H1 (cell line): ENCODE measurements around the gene EBNA1BP2. TPM values are rescaled to one million over a fixed set of nuclear protein-coding genes. Genes with fewer than 3 reads are reported as not detected.

Source experiments
- CTCF ChIA-PET: fragments of 300-600 bp; sonication (Branson Sonifier 250); formaldehyde crosslinking; loops from one replicate; lab custom pipeline; 2021; ENCODE audit not compliant: partially characterized antibody; lab: Charles Lee
- POLR2A ChIA-PET: fragments of 300-600 bp; sonication (Branson Sonifier 250); formaldehyde crosslinking; loops from one replicate; lab custom pipeline; 2021; ENCODE audit warnings: inconsistent platforms; ENCODE audit not compliant: partially characterized antibody; lab: Charles Lee
- DNase-seq, 2 experiments: peaks; one replicate each; pipeline versions ENCODE4 v3.0.0 to v3.0.0-alpha.2; 2010 to 2022; ENCODE audit warnings: low spot score in 2 of 2, low read depth in 1 of 2, mixed read lengths in 1 of 2
- FAIRE-seq: peaks from 2 replicates; lab custom pipeline; 2011; peaks lifted over from hg19 to GRCh38; lab: Jason Lieb, UNC
- H2AFZ ChIP-seq: 2 replicates; pipeline ENCODE4 v1.8.1; 2012; ENCODE audit warnings: low read length, inconsistent platforms
- H2AK5ac ChIP-seq: 2 replicates; pipeline ENCODE4 v1.6.1; 2013; ENCODE audit warnings: low read depth, low read length
- H2BK120ac ChIP-seq: replicated peaks from 2 replicates; pipeline ENCODE3; 2013; ENCODE audit warnings: low read depth, low read length, inconsistent platforms
- H2BK12ac ChIP-seq: 2 replicates; pipeline ENCODE4 v1.6.1; 2013; ENCODE audit warnings: low read depth, low read length
- H2BK15ac ChIP-seq: 2 replicates; pipeline ENCODE4 v1.6.1; 2013; ENCODE audit warnings: low read length
- H2BK20ac ChIP-seq: 2 replicates; pipeline ENCODE4 v1.6.1; 2013; ENCODE audit warnings: low read length
- H2BK5ac ChIP-seq: 2 replicates; pipeline ENCODE4 v1.6.1; 2013; ENCODE audit warnings: low read depth, low read length
- H3K14ac ChIP-seq: 2 replicates; pipeline ENCODE4 v1.6.1; 2013; ENCODE audit warnings: inconsistent platforms; ENCODE audit not compliant: insufficient read length
- H3K18ac ChIP-seq: 2 replicates; pipeline ENCODE4 v1.6.1; 2013; ENCODE audit warnings: low read length; ENCODE audit errors: extremely low read depth
- H3K23ac ChIP-seq: 2 replicates; pipeline ENCODE4 v1.6.1; 2013; ENCODE audit warnings: inconsistent platforms; ENCODE audit not compliant: insufficient read length
- H3K23me2 ChIP-seq: 2 replicates; pipeline ENCODE4 v1.6.1; 2013; ENCODE audit warnings: low read depth, low read length
- H3K27ac ChIP-seq: 2 replicates; pipeline ENCODE4 v1.6.1; 2011; ENCODE audit warnings: low read depth, low read length, inconsistent platforms
- H3K27me3 ChIP-seq, 4 experiments: replicated peaks in 1 of 4; 1 replicate in 1 of 4; 2 replicates in 3 of 4; pipeline versions ENCODE4 v1.6.1 to v1.8.1; 2011 to 2013; ENCODE audit warnings: low read length in 3 of 4, mild to moderate bottlenecking in 3 of 4, inconsistent platforms in 2 of 4, mixed read lengths in 2 of 4, moderate library complexity in 1 of 4; ENCODE audit not compliant: control insufficient read depth in 3 of 4, insufficient read depth in 3 of 4; ENCODE audit errors: extremely low read depth in 1 of 4
- H3K36me3 ChIP-seq, 4 experiments: 2 replicates each; pipeline versions ENCODE4 v1.6.1 to v1.8.1; 2011 to 2013; ENCODE audit warnings: mild to moderate bottlenecking in 4 of 4, low read length in 3 of 4, moderate library complexity in 2 of 4, control low read depth in 1 of 4, inconsistent platforms in 1 of 4; ENCODE audit not compliant: insufficient read depth in 4 of 4, control insufficient read depth in 2 of 4
- H3K4ac ChIP-seq: replicated peaks from 2 replicates; pipeline ENCODE3; 2013; ENCODE audit warnings: low read length, low read depth, mixed read lengths, inconsistent platforms; ENCODE audit not compliant: insufficient read length
- H3K4me1 ChIP-seq, 4 experiments: replicated peaks in 1 of 4; 1 replicate in 1 of 4; 2 replicates in 3 of 4; pipeline versions ENCODE4 v1.6.1 to v1.8.1; 2011 to 2013; ENCODE audit warnings: low read length in 3 of 4, inconsistent platforms in 2 of 4, mixed read lengths in 1 of 4; ENCODE audit not compliant: insufficient read depth in 4 of 4, control insufficient read depth in 3 of 4
- H3K4me2 ChIP-seq, 2 experiments: 2 replicates each; pipeline versions ENCODE4 v1.6.1 to v1.8.1; 2011 to 2013; ENCODE audit warnings: low read depth in 2 of 2, low read length in 2 of 2, control low read depth in 1 of 2, inconsistent platforms in 1 of 2, mild to moderate bottlenecking in 1 of 2; ENCODE audit not compliant: insufficient read depth in 1 of 2
- H3K4me3 ChIP-seq, 4 experiments: fragments of 200-600, 300-600 bp in 1 of 4; sonication (generic), shearing (Covaris generic), sonication (Bioruptor Twin) in 1 of 4; 2 replicates each; pipeline versions ENCODE4 v1.5.1 to v1.8.1; 2011 to 2016; ENCODE audit warnings: low read length in 4 of 4, low read depth in 3 of 4, control low read depth in 2 of 4, inconsistent platforms in 2 of 4, mild to moderate bottlenecking in 2 of 4, mixed read lengths in 1 of 4, moderate library complexity in 1 of 4; ENCODE audit not compliant: insufficient read depth in 2 of 4; ENCODE audit errors: extremely low read depth in 1 of 4
- H3K56ac ChIP-seq: replicated peaks from 2 replicates; pipeline ENCODE3; 2013; ENCODE audit warnings: low read depth, mild to moderate bottlenecking, mixed read lengths, low read length, inconsistent platforms; ENCODE audit not compliant: insufficient read length
- H3K79me1 ChIP-seq: 2 replicates; pipeline ENCODE4 v1.6.1; 2013; ENCODE audit warnings: low read depth, low read length, control low read depth
- H3K79me2 ChIP-seq, 2 experiments: 2 replicates each; pipeline versions ENCODE4 v1.6.1 to v1.8.1; 2012 to 2013; ENCODE audit warnings: low read length in 2 of 2, mild to moderate bottlenecking in 2 of 2, inconsistent platforms in 1 of 2; ENCODE audit not compliant: insufficient read depth in 2 of 2, control insufficient read depth in 1 of 2
- H3K9ac ChIP-seq, 4 experiments: replicated peaks in 1 of 4; 1 replicate in 1 of 4; 2 replicates in 3 of 4; pipeline versions ENCODE4 v1.6.1 to v1.8.1; 2011 to 2013; ENCODE audit warnings: low read depth in 3 of 4, low read length in 3 of 4, control low read depth in 2 of 4, mild to moderate bottlenecking in 2 of 4, moderate library complexity in 2 of 4, inconsistent platforms in 1 of 4; ENCODE audit errors: extremely low read depth in 1 of 4
- H3K9me3 ChIP-seq, 2 experiments: 2 replicates each; pipeline versions ENCODE4 v1.6.1 to v1.8.1; 2012 to 2013; ENCODE audit warnings: mild to moderate bottlenecking in 2 of 2, moderate library complexity in 2 of 2, control low read depth in 1 of 2, inconsistent platforms in 1 of 2, low read depth in 1 of 2, low read length in 1 of 2, mixed read lengths in 1 of 2; ENCODE audit not compliant: insufficient read depth in 2 of 2
- H4K20me1 ChIP-seq, 2 experiments: replicated peaks in 1 of 2; 2 replicates each; pipeline versions ENCODE3 to v1.8.1; 2011 to 2013; ENCODE audit warnings: inconsistent platforms in 2 of 2, low read length in 2 of 2, mild to moderate bottlenecking in 1 of 2; ENCODE audit not compliant: insufficient read depth in 2 of 2, control insufficient read depth in 1 of 2
- H4K5ac ChIP-seq: 2 replicates; pipeline ENCODE4 v1.6.1; 2013; ENCODE audit warnings: low read length, low read depth, mixed read lengths, inconsistent platforms; ENCODE audit not compliant: insufficient read length
- H4K8ac ChIP-seq: 2 replicates; pipeline ENCODE4 v1.8.0; 2013; ENCODE audit warnings: mild to moderate bottlenecking, moderate library complexity, low read length, inconsistent platforms; ENCODE audit not compliant: insufficient read depth; ENCODE audit errors: extremely low read depth
- H4K91ac ChIP-seq: replicated peaks from 2 replicates; pipeline ENCODE3; 2013; ENCODE audit warnings: low read length, mixed read lengths, inconsistent platforms; ENCODE audit not compliant: insufficient read length
- CREB1 ChIP-seq: IDR thresholded peaks from 2 replicates; pipeline ENCODE4 v1.6.1; 2012; ENCODE audit warnings: inconsistent platforms
- EGR1 ChIP-seq: IDR thresholded peaks from 2 replicates; pipeline ENCODE4 v1.6.1; 2011; ENCODE audit warnings: low read depth, low read length, borderline replicate concordance
- EP300 ChIP-seq, 2 experiments: IDR thresholded peaks; 1 replicate in 1 of 2; 2 replicates in 1 of 2; pipeline ENCODE4 v1.6.1; 2011 to 2012; ENCODE audit warnings: low read depth in 2 of 2, low read length in 2 of 2, mild to moderate bottlenecking in 2 of 2, borderline replicate concordance in 1 of 2, inconsistent platforms in 1 of 2, moderate library complexity in 1 of 2
- GABPA ChIP-seq: IDR thresholded peaks from 2 replicates; pipeline ENCODE4 v1.6.1; 2011; ENCODE audit warnings: mild to moderate bottlenecking, low read length, moderate library complexity, borderline replicate concordance; ENCODE audit not compliant: insufficient read depth
- KDM1A ChIP-seq: fragments of 200-600, 300-600 bp; sonication (generic); IDR thresholded peaks from 2 replicates; pipeline ENCODE4 v1.7.1; 2016; ENCODE audit warnings: mild to moderate bottlenecking, low read length, borderline replicate concordance
- RAD21 ChIP-seq, 2 experiments: IDR thresholded peaks in 1 of 2; conservative IDR thresholded peaks in 1 of 2; 2 replicates each; pipeline ENCODE4 v1.6.1; 2011; ENCODE audit warnings: low read depth in 2 of 2, low read length in 2 of 2, improper control_type of control experiment in 1 of 2, inconsistent platforms in 1 of 2, mild to moderate bottlenecking in 1 of 2, moderate library complexity in 1 of 2
- RNF2 ChIP-seq: fragments of 200-900, 300-1000 bp; sonication (generic); IDR thresholded peaks from 2 replicates; pipeline ENCODE4 v1.7.1; 2016; ENCODE audit warnings: borderline replicate concordance, low read depth, mild to moderate bottlenecking, antibody characterized with exemption, low read length; ENCODE audit not compliant: poor library complexity, severe bottlenecking; ENCODE audit errors: missing control alignments
- SIX5 ChIP-seq: IDR thresholded peaks from 2 replicates; pipeline ENCODE4 v1.6.1; 2011; ENCODE audit warnings: mild to moderate bottlenecking, low read depth, low read length
- SP1 ChIP-seq: IDR thresholded peaks from 2 replicates; pipeline ENCODE4 v1.6.1; 2011; ENCODE audit warnings: low read depth, low read length
- SP4 ChIP-seq: IDR thresholded peaks from 2 replicates; pipeline ENCODE4 v1.6.1; 2012; ENCODE audit warnings: low read length, inconsistent platforms
- WGBS, 2 experiments: shearing (Covaris generic) in 1 of 2; methylation state at CpG; one replicate each; pipeline versions ENCODE4 v1.1.6 to v1.1.7; 2013 to 2015; ENCODE audit warnings: low lambda C conversion rate in 2 of 2, mixed read lengths in 2 of 2, inconsistent platforms in 1 of 2, low coverage in 1 of 2, missing lambda C conversion rate in 1 of 2; ENCODE audit not compliant: insufficient replicate concordance in 2 of 2, insufficient coverage in 1 of 2, insufficient read length in 1 of 2; ENCODE audit errors: extremely low coverage in 1 of 2, missing lambda C conversion rate in 1 of 2; 5-methylcytosine and 5-hydroxymethylcytosine counted together
- polyA plus RNA-seq, 7 experiments: library from polyadenylated mRNA; depleted of rRNA in 3 of 7; stranded (reverse) in 5 of 7; unstranded in 2 of 7; fragments of >200 nt in 5 of 7; fragments of 200-250 nt in 2 of 7; gene quantifications; 1 replicate in 5 of 7; 2 replicates in 1 of 7; 4 replicates in 1 of 7; pipeline versions ENCODE4 v1.2.1 to v1.2.3, GENCODE V29; 2011 to 2013; ENCODE audit warnings: missing spikeins in 2 of 7, mixed read lengths in 2 of 7
- total RNA-seq: library from RNA; stranded (reverse); fragmentation: NEBNext Ultra II Directional; extraction: Animal tissue kit (Norgen Biotek cat#: 25700); gene quantifications from 2 replicates; pipeline ENCODE4 v1.2.1, GENCODE V29; 2021

Gene EBNA1BP2
- total and polyA plus RNA-seq, 2 of the 8 experiments (the other 6 are each of a cell fraction or from before 2014, with no cell fraction given): 31.0 to 104 TPM

DNA sequence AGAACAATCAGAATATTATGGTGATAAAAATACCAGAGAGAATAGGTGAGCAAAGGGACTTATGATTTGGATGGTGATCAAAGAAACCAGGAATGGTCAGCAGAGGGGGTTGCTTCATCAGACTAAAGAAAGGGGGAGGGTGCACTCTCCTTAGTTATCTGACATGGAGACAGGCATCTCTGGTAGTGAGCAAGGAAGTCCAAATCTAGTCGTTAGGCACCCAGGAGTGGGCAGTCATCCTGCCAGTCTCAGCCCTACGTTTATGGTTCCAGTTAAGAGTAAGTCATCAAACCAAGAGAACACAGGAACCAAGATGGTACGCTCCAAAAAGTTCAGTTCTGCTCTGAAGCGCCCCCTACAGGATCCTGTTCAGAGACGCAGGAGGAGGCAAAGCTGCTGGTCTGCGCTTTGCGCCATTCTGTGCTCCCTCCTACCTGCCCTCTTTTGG lies 28.6 kb downstream of the EBNA1BP2 start:
- Histone ChIP-seq H3K79me2 (no peaks in the 10 kb centered on the region), H3K14ac (no peak overlapping the region), H3K4me3 (peak overlapping the region in 2 of 4 experiments; percentile 25 to 45; a peak in 3 of 8 replicates), H3K4me1 (peaks cover 0 to 5% (median 0%) of the 10 kb centered on the region in 4 experiments; a peak in 3 of 7 replicates), H3K27ac (peak overlapping the region; percentile 84), H4K91ac (no peak overlapping the region), H3K4me2 (peak overlapping the region; percentile 70 to 77), H3K9me3 (no peaks in the 10 kb centered on the region), H4K8ac (peak overlapping the region; percentile 84; the same call in 1 of the 2 replicates), H3K18ac (peak overlapping the region; percentile 95), H2BK15ac (no peak overlapping the region), H3K27me3 (no peaks in the 10 kb centered on the region), H3K56ac (no peak overlapping the region), H3K9ac (peak overlapping the region in 3 of 4 experiments; percentile 42 to 71 (median 69); a peak in 4 of 7 replicates), H2BK120ac (no peak overlapping the region), H3K4ac (no peak overlapping the region), H2AK5ac (no peak overlapping the region; the same call in 1 of the 2 replicates), H3K23ac (no peak overlapping the region), H2BK5ac (peak overlapping the region; percentile 92), H2AFZ (peak overlapping the region; percentile 99), H3K36me3 (no peaks in the 10 kb centered on the region), H2BK20ac (no peak overlapping the region), H4K5ac (peak overlapping the region; percentile 72), H3K23me2 (peaks cover 4% of the 10 kb centered on the region), H4K20me1 (no peaks in the 10 kb centered on the region), H2BK12ac (peak overlapping the region; percentile 99), H3K79me1 (no peaks in the 10 kb centered on the region)
- 40% methylated on average over 7 of the region's 7 CpGs; no CpG with 5 or more reads in 1 of the 2 experiments for WGBS, 2 experiments
- FAIRE-seq: peak; percentile 84
- POLR2A ChIA-PET: interaction anchor here (1.0 kb wide), 4 partner anchors 10 to 184 kb away, joined by 3 to 4 read pairs (median 3); no protein-coding TSS in a partner anchor
- peak; percentile 38 to 90 for DNase-seq
- CTCF ChIA-PET: interaction anchor here (0.6 to 3.1 kb wide), 23 partner anchors 9 to 311 kb away, joined by 3 to 14 read pairs (median 4); no protein-coding TSS in a partner anchor
- TF ChIP-seq GABPA (no peak), RNF2 (no peak), SP1 (peak; percentile 45; the same call in 1 of the 2 replicates), SIX5 (peak; percentile 36; the same call in 1 of the 2 replicates), SP4 (peak; percentile 67; the same call in 1 of the 2 replicates), CREB1 (peak; percentile 30; the same call in 1 of the 2 replicates), EGR1 (peak; percentile 54; the same call in 1 of the 2 replicates), RAD21 (IDR thresholded peaks at IDR 0.05 in 1 of 2, conservative IDR thresholded peaks at IDR 0.05 in 1 of 2; ENCODE audit: low read depth in 2 of 2, low read length in 2 of 2) (peak in 1 of 2 experiments; percentile 42; a peak in 2 of 4 replicates), EP300 (IDR thresholded peaks at IDR 0.05; ENCODE audit: borderline replicate concordance in 1 of 2, low read depth in 2 of 2, low read length in 2 of 2) (peak in 1 of 2 experiments; percentile 97; a peak in 2 of 3 replicates), KDM1A (no peak; the same call in 1 of the 2 replicates)
